ENCODE data around the gene LTA. TPM values are rescaled to one million over a fixed set of nuclear protein-coding genes. Genes with fewer than 3 reads are reported as not detected.
A peak's percentile ranks its signal among the peaks of the same experiment; 100 is the strongest.

LTA gene
- total and polyA plus RNA-seq, 2 donors (not counting 1 experiment from before 2014, with no cell fraction given): 8.6 to 8.8 TPM

DNA sequence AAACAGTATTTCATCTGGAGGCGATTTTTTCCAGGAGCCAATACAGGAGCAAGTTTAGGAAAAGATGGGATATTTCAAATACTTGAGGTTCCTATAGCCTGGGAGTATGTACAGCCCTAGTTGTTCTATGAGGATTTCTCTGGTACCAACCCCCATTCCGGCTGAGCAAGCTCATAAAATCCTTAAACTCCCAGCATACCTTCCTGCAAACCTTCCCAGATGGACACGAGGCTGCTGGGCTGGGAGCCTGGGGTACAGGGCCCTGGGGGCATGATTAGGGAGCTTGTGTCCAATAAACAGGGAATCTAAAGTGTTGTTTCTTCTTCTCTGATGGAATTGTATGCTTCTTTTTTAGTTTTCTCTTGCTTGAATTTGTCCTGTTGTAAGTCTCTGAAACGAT is 49.9 kb downstream of the LTA start:
- H3K27ac Mint-ChIP-seq: peak overlapping the region; percentile 95
- peaks cover 6% of the 10 kb centered on the region for H4K20me1 ChIP-seq (ENCODE audit: control insufficient read depth, insufficient read depth, low read length, poor library complexity, severe bottlenecking)
- H3K4me1 ChIP-seq (ENCODE audit: control insufficient read depth in 2 of 2, insufficient read depth in 2 of 2, low read length in 2 of 2): peaks cover 10 to 16% of the 10 kb centered on the region in 2 donors
- peaks cover 7 to 46% of the 10 kb centered on the region in 2 experiments for H3K36me3 ChIP-seq (replicated peaks in 1 of 2; ENCODE audit: control extremely low read depth in 1 of 2, control insufficient read depth in 1 of 2, extremely low read depth in 1 of 2, insufficient read depth in 2 of 2, low read length in 1 of 2)
- no peak for ATAC-seq (ENCODE audit: low read depth)
- no peaks in the 10 kb centered on the region for H3K9me3 Mint-ChIP-seq (ENCODE audit: insufficient read depth)
- ChIA-PET POLR2A (interaction anchor here (0.6 to 1.7 kb wide), 5 partner anchors 17 to 62 kb away, joined by 3 to 12 read pairs (median 7); no protein-coding TSS in a partner anchor), CTCF (interaction anchor here (0.8 to 2.3 kb wide), 6 partner anchors 14 to 71 kb away, joined by 3 to 11 read pairs (median 5); partner anchors contain the start of gene BAG6)
- peak overlapping the region in 2 of 5 experiments; percentile 84 to 89 for H3K4me3 ChIP-seq (ENCODE audit: control extremely low read depth in 1 of 5, extremely low read depth in 1 of 5, insufficient read depth in 1 of 5, low read depth in 2 of 5, low read length in 4 of 5)
- peaks cover 25% of the 10 kb centered on the region for H3K4me1 Mint-ChIP-seq
- no peak overlapping the region for H2AFZ ChIP-seq (ENCODE audit: insufficient read depth, low read depth, low read length, poor library complexity, severe bottlenecking)
- H3K4me3 Mint-ChIP-seq: peak overlapping the region; percentile 86
- H3K27me3 Mint-ChIP-seq: no peaks in the 10 kb centered on the region
- H3K27ac ChIP-seq (ENCODE audit: low read length in 2 of 2): peak overlapping the region; percentile 97 to 99
- peak overlapping the region; percentile 90 for H3K9ac ChIP-seq (ENCODE audit: low read length)
- H3K4me2 ChIP-seq (replicated peaks; ENCODE audit: low read depth, low read length, poor library complexity, severe bottlenecking): peak overlapping the region; percentile 90
- TF ChIP-seq, protein P1, sequence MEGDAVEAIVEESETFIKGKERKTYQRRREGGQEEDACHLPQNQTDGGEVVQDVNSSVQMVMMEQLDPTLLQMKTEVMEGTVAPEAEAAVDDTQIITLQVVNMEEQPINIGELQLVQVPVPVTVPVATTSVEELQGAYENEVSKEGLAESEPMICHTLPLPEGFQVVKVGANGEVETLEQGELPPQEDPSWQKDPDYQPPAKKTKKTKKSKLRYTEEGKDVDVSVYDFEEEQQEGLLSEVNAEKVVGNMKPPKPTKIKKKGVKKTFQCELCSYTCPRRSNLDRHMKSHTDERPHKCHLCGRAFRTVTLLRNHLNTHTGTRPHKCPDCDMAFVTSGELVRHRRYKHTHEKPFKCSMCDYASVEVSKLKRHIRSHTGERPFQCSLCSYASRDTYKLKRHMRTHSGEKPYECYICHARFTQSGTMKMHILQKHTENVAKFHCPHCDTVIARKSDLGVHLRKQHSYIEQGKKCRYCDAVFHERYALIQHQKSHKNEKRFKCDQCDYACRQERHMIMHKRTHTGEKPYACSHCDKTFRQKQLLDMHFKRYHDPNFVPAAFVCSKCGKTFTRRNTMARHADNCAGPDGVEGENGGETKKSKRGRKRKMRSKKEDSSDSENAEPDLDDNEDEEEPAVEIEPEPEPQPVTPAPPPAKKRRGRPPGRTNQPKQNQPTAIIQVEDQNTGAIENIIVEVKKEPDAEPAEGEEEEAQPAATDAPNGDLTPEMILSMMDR (IDR thresholded peaks at IDR 0.05): no peak
- no peak for TF ChIP-seq EZH2 (IDR thresholded peaks at IDR 0.05; ENCODE audit: borderline replicate concordance, insufficient read depth, low read depth, low read length, poor library complexity, severe bottlenecking)
- 30% methylated on average over 2 of the region's 4 CpGs for WGBS (ENCODE audit: insufficient coverage)
- peaks cover 21% of the 10 kb centered on the region for H3K79me2 ChIP-seq (ENCODE audit: control insufficient read depth, insufficient read depth, low read length)
- H3K9me3 ChIP-seq (ENCODE audit: control extremely low read depth in 1 of 3, control insufficient read depth in 2 of 3, insufficient read depth in 1 of 3, low read length in 2 of 3): peaks cover 0 to 6% (median 0%) of the 10 kb centered on the region in 3 donors
- DNase-seq: no peak
- H3K27me3 ChIP-seq (replicated peaks in 1 of 4; ENCODE audit: control extremely low read depth in 1 of 4, control insufficient read depth in 3 of 4, insufficient read depth in 4 of 4, low read length in 3 of 4): no peaks in the 10 kb centered on the region
- intact Hi-C loops (cut with micrococcal nuclease): loop anchor here (5.0 kb wide), 3 partner anchors 185 to 335 kb away; partner anchors contain the start of genes EHMT2, LSM2, NELFE and SKIC2

DNA sequence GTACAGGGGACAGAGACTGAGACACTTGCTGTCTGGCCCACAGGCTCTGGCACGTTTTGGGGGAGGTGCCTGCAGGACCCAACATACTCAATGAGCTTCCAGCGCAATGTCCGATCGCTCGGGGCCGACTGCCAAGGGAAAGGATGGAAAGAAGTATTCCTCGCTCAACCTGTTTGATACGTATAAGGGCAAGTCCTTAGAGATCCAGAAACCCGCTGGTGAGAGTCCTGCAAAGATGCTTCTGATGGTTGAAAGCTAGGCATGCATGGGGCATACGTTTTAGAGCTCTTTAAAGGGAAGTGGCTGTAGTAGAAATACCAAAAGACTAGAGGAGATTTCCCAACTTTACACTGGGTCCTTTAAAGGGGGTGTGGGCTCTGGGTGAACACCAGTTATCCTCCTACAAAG is 50.6 kb downstream of the LTA start:
- CTCF ChIA-PET: interaction anchor here (0.6 to 2.3 kb wide), 8 partner anchors 24 to 483 kb away, joined by 3 to 11 read pairs (median 4); partner anchors contain the start of genes BAG6 and DDX39B
- intact Hi-C loops (cut with micrococcal nuclease): loop anchor here (5.0 kb wide), 3 partner anchors 185 to 335 kb away; partner anchors contain the start of genes EHMT2, LSM2, NELFE and SKIC2

More for the DNA sequence above, 50.6 kb downstream of the LTA start:
- POLR2A ChIA-PET: interaction anchor here (0.6 to 1.2 kb wide), 7 partner anchors 13 to 237 kb away, joined by 3 to 12 read pairs (median 4); no protein-coding TSS in a partner anchor
- H3K27ac Mint-ChIP-seq: peak overlapping the region; percentile 12
- 92% methylated on average over 9 of the region's 10 CpGs for WGBS (ENCODE audit: insufficient coverage)
- H3K4me1 Mint-ChIP-seq: peaks cover 24% of the 10 kb centered on the region
- peak overlapping the region; percentile 86 for H3K4me3 Mint-ChIP-seq
- no peaks in the 10 kb centered on the region for H3K27me3 ChIP-seq (replicated peaks in 1 of 4; ENCODE audit: control extremely low read depth in 1 of 4, control insufficient read depth in 3 of 4, insufficient read depth in 4 of 4, low read length in 3 of 4)
- no peak overlapping the region for H2AFZ ChIP-seq (ENCODE audit: insufficient read depth, low read depth, low read length, poor library complexity, severe bottlenecking)
- H3K9ac ChIP-seq (ENCODE audit: low read length): no peak overlapping the region
- peaks cover 7 to 53% of the 10 kb centered on the region in 2 experiments for H3K36me3 ChIP-seq (replicated peaks in 1 of 2; ENCODE audit: control extremely low read depth in 1 of 2, control insufficient read depth in 1 of 2, extremely low read depth in 1 of 2, insufficient read depth in 2 of 2, low read length in 1 of 2)
- no peak for TF ChIP-seq EZH2 (IDR thresholded peaks at IDR 0.05; ENCODE audit: borderline replicate concordance, insufficient read depth, low read depth, low read length, poor library complexity, severe bottlenecking)
- TF ChIP-seq, protein P1 (IDR thresholded peaks at IDR 0.05): no peak
- H4K20me1 ChIP-seq (ENCODE audit: control insufficient read depth, insufficient read depth, low read length, poor library complexity, severe bottlenecking): peaks cover 10% of the 10 kb centered on the region
- H3K9me3 Mint-ChIP-seq (ENCODE audit: insufficient read depth): no peaks in the 10 kb centered on the region
- ATAC-seq (ENCODE audit: low read depth) (no peak), DNase-seq (no peak)
- H3K4me2 ChIP-seq (replicated peaks; ENCODE audit: low read depth, low read length, poor library complexity, severe bottlenecking): no peak overlapping the region
- H3K79me2 ChIP-seq (ENCODE audit: control insufficient read depth, insufficient read depth, low read length): peaks cover 21% of the 10 kb centered on the region
- H3K9me3 ChIP-seq (ENCODE audit: control extremely low read depth in 1 of 3, control insufficient read depth in 2 of 3, insufficient read depth in 1 of 3, low read length in 2 of 3): peaks cover 0 to 6% (median 0%) of the 10 kb centered on the region in 3 donors
- H3K27me3 Mint-ChIP-seq: no peaks in the 10 kb centered on the region
- H3K4me3 ChIP-seq (ENCODE audit: control extremely low read depth in 1 of 5, extremely low read depth in 1 of 5, insufficient read depth in 1 of 5, low read depth in 2 of 5, low read length in 4 of 5): no peak overlapping the region
- peaks cover 10 to 16% of the 10 kb centered on the region in 2 donors for H3K4me1 ChIP-seq (ENCODE audit: control insufficient read depth in 2 of 2, insufficient read depth in 2 of 2, low read length in 2 of 2)
- H3K27ac ChIP-seq (ENCODE audit: low read length in 2 of 2): no peak overlapping the region

Data from B cell (primary cell).